T-helper 1 cell treated with Interleukin-12 subunit alpha and Interleukin-12 subunit beta and Interleukin-4 antibody, amounts not matched to agents 30 μg/mL and 1 μg/mL, for 36 hours (primary cell): Measurements from ENCODE around the gene BLZF1.
"Not testable (repeated sequence)": the region's sequence is repeated elsewhere in the genome, so short reads cannot be mapped to it uniquely, and the experiment has no call there.

Experiments used
- H3K27ac Mint-ChIP-seq: one replicate; pipeline ENCODE4 v1.8.0; 2021; ENCODE audit warnings: mild to moderate bottlenecking, mixed read lengths
- H3K27me3 Mint-ChIP-seq: one replicate; pipeline ENCODE4 v1.8.0; 2021; ENCODE audit warnings: low read depth, mixed read lengths
- H3K36me3 Mint-ChIP-seq: one replicate; pipeline ENCODE4 v1.8.0; 2021; ENCODE audit warnings: low read depth, mixed read lengths
- H3K4me1 Mint-ChIP-seq: one replicate; pipeline ENCODE4 v1.8.0; 2021; ENCODE audit warnings: low read depth, mixed read lengths
- H3K4me3 Mint-ChIP-seq: one replicate; pipeline ENCODE4 v1.8.0; 2021; ENCODE audit warnings: mild to moderate bottlenecking, moderate library complexity, mixed read lengths
- H3K9me3 Mint-ChIP-seq: one replicate; pipeline ENCODE4 v1.8.0; 2021; ENCODE audit warnings: mixed read lengths

The BLZF1 gene

DNA sequence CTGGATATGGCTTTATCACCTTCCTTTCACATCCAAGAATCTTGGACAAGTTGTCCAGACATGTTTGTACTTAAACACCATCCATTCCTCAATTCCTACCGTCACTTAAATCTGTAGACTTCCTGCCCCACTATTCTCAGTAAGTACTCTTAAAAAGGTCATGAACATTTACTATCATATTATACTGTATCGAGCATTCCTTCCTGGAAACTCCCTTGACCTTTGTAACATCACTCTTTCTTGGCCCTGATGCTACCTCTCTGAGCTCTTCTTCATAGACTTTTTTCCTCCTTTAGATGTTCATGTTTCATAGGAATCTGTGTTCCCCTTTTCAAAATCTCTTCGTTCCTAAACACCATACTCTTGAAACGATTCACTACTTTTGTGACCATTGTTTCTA, 15.5 kb downstream of the BLZF1 start:
- peaks cover 4% of the 10 kb centered on the region for H3K4me1 Mint-ChIP-seq

GRCh38 chr1:169387399-169387798, 19.4 kb downstream of the BLZF1 start:
- H3K27ac Mint-ChIP-seq, result no peak overlapping the region
- no peak overlapping the region for H3K4me3 Mint-ChIP-seq
- H3K4me1 Mint-ChIP-seq, result peaks cover 14% of the 10 kb centered on the region
- peaks cover 38% of the 10 kb centered on the region for H3K36me3 Mint-ChIP-seq
- H3K27me3 Mint-ChIP-seq, result no peaks in the 10 kb centered on the region
- H3K9me3 Mint-ChIP-seq, result no peaks in the 10 kb centered on the region

More for the DNA sequence above, 15.5 kb downstream of the BLZF1 start:
- H3K36me3 Mint-ChIP-seq, result peaks cover 35% of the 10 kb centered on the region
- H3K4me3 Mint-ChIP-seq, result no peak overlapping the region
- H3K27ac Mint-ChIP-seq, result no peak overlapping the region
- no peaks in the 10 kb centered on the region for H3K27me3 Mint-ChIP-seq
- H3K9me3 Mint-ChIP-seq, result no peaks in the 10 kb centered on the region

GRCh38 chr1:169390303-169390702, 22.3 kb downstream of the BLZF1 start:
- Mint-ChIP-seq H3K4me3 (no peak overlapping the region), H3K4me1 (peaks cover 14% of the 10 kb centered on the region), H3K9me3 (no peaks in the 10 kb centered on the region), H3K27me3 (no peaks in the 10 kb centered on the region), H3K36me3 (peaks cover 53% of the 10 kb centered on the region), H3K27ac (peak overlapping the region; percentile 3)

DNA sequence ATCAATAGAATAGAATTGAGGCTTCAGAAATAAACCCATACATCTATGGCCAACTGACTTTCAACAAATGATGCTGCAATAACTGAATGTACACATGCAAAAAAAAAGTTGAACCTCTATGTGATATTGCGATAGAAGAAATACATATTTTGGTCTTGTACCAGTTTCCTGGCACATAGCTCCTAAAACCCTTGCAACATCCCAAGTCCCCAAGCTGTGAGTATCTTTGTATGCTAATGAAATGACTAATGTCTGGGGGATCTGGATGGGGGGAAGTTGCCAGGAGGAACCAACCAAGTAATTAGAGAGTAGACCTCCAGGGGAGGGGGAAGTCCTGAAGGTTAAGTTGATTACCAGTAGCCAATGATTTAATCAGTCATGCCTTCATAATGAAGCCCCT, 24.4 kb downstream of the BLZF1 start:
- Mint-ChIP-seq H3K27me3 (no peaks in the 10 kb centered on the region), H3K36me3 (peaks cover 60% of the 10 kb centered on the region), H3K9me3 (no peaks in the 10 kb centered on the region), H3K4me3 (no peak overlapping the region), H3K27ac (no peak overlapping the region), H3K4me1 (peaks cover 14% of the 10 kb centered on the region)

GRCh38 chr1:169395955-169396354, 28.0 kb downstream of the BLZF1 start:
- Mint-ChIP-seq H3K9me3 (peaks cover 12% of the 10 kb centered on the region), H3K27ac (no peak overlapping the region), H3K4me3 (no peak overlapping the region), H3K36me3 (peaks cover 60% of the 10 kb centered on the region), H3K27me3 (no peaks in the 10 kb centered on the region), H3K4me1 (no peaks in the 10 kb centered on the region)

- Mint-ChIP-seq H3K36me3 (peaks cover 33% of the 10 kb centered on the region), H3K27me3 (peaks cover 15% of the 10 kb centered on the region), H3K9me3 (peaks cover 60% of the 10 kb centered on the region)
- not testable (repeated sequence) for H3K4me1 Mint-ChIP-seq, H3K4me3 Mint-ChIP-seq, H3K27ac Mint-ChIP-seq
Measured at GRCh38 chr1:169402578-169402977, 34.6 kb downstream of the BLZF1 start.

DNA sequence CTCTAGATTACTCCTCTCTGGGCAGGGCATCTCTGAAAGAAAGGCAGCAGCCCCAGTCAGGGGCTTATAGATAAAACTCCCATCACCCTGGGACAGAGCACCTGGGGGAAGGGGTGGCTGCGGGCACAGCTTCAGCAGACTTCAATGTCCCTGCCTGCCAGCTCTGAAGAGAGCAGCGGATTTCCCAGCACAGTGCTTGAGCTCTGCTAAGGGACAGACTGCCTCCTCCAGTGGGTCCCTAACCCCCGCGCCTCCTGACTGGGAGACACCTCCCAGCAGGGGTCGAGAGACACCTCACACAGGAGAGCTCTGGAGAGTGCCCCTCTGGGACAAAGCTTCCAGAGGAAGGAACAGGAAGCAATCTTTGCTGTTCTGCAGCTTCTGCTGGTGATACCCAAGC, 40.3 kb downstream of the BLZF1 start:
- not testable (repeated sequence) for H3K36me3 Mint-ChIP-seq, H3K27ac Mint-ChIP-seq, H3K4me3 Mint-ChIP-seq, H3K4me1 Mint-ChIP-seq
- Mint-ChIP-seq H3K9me3 (peaks cover 53% of the 10 kb centered on the region), H3K27me3 (peaks cover 19% of the 10 kb centered on the region)

DNA sequence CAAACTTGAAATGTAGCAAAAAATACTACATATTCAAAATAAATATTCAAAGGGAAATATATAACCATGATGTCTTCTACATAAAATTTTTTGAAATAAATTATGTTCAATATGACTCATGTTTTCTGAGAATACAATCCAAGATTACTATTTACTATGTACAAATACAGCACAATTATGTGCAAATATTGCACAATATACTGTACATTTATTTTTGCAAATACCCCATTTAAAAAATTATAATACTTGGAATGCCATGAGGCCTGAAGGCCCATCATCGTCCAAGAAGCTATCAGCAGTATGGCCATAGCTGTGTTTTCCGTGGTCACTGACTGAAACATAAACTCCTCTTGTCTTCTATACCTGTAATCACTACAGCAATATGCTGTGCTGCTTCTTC, 47.0 kb downstream of the BLZF1 start:
- Mint-ChIP-seq H3K4me1 (no peaks in the 10 kb centered on the region), H3K27ac (no peak overlapping the region), H3K4me3 (no peak overlapping the region), H3K36me3 (no peaks in the 10 kb centered on the region), H3K9me3 (peaks cover 13% of the 10 kb centered on the region), H3K27me3 (peaks cover 19% of the 10 kb centered on the region)

- Mint-ChIP-seq H3K4me3 (no peak overlapping the region), H3K27me3 (peaks cover 58% of the 10 kb centered on the region), H3K4me1 (no peaks in the 10 kb centered on the region), H3K27ac (no peak overlapping the region), H3K36me3 (no peaks in the 10 kb centered on the region), H3K9me3 (no peaks in the 10 kb centered on the region)
Measured at GRCh38 chr1:169421309-169421708, 53.3 kb downstream of the BLZF1 start.

DNA sequence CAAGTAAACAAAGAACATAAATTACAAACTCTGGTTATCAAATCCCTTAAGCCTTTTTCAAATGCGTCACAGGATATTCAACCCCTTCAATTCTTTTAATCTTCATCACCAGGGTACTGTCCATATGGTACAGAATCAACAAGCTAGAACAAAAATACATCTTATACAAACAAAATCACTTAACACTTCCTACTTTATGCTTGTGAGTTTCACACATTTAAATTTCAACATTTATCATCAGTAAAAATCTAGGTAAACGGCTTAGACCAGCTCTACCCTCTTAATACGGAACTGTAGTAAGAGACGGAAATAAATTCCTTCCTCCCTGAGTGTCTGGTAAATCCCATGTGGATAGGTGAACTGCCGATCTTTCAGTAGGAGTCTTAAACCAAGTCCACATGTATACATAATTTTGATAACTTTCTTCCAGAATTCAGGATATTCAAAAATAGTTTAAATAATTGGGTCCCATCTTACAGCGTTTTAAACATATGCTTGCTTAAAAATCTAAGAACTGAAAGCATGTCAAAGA, 58.2 kb downstream of the BLZF1 start:
- H3K27ac Mint-ChIP-seq, result no peak overlapping the region
- peaks cover 10% of the 10 kb centered on the region for H3K4me1 Mint-ChIP-seq
- H3K36me3 Mint-ChIP-seq, result peaks cover 3% of the 10 kb centered on the region
- H3K9me3 Mint-ChIP-seq, result no peaks in the 10 kb centered on the region
- no peak overlapping the region for H3K4me3 Mint-ChIP-seq
- peaks cover 82% of the 10 kb centered on the region for H3K27me3 Mint-ChIP-seq

- H3K9me3 Mint-ChIP-seq, result peaks cover 5% of the 10 kb centered on the region
- peaks cover 10% of the 10 kb centered on the region for H3K4me1 Mint-ChIP-seq
- H3K27me3 Mint-ChIP-seq, result peaks cover 81% of the 10 kb centered on the region
- H3K36me3 Mint-ChIP-seq, result peaks cover 4% of the 10 kb centered on the region
- peak within 1 kb of the TSS; percentile 91 for H3K4me3 Mint-ChIP-seq
- peak within 1 kb of the TSS; percentile 51 for H3K27ac Mint-ChIP-seq
Measured at GRCh38 chr1:169427081-169427641, 59.2 kb downstream of the BLZF1 start, which contains the start of gene CCDC181. Gene CCDC181, minus strand, starts transcription at chr1:169427474. Its CDS starts 2,547 bp downstream, at chr1:169424927.
